Omental fat pad (tissue), 4 donors: Measurements from ENCODE around the gene TMEM217. TPM values are rescaled to one million over a fixed set of nuclear protein-coding genes. Genes with fewer than 3 reads are reported as not detected.
"Not testable (repeated sequence)": the region's sequence is repeated elsewhere in the genome, so short reads cannot be mapped to it uniquely, and the experiment has no call there.

ENCODE experiments used
- ATAC-seq: fragments of 150-250 bp; one replicate; pipeline ENCODE4 v1.9.1; 2016; ENCODE audit warnings: mild to moderate bottlenecking, moderate library complexity; ENCODE audit not compliant: low FRiP score
- DNase-seq: peaks from one replicate; pipeline ENCODE4 v3.0.0-alpha.2; 2019; ENCODE audit warnings: low spot score
- CTCF ChIP-seq, 3 donors: fragments of 450-650 bp; IDR thresholded peaks; one replicate each; pipeline ENCODE4 v1.5.1; 2016 to 2017; ENCODE audit warnings: antibody characterized with exemption in 3 of 3, mild to moderate bottlenecking in 3 of 3, moderate library complexity in 2 of 3
- total RNA-seq, 4 donors: library from RNA; depleted of rRNA; stranded (reverse); fragments of >200 nt; gene quantifications; one replicate each; pipeline ENCODE4 v1.1.0, GENCODE V29; 2016

The TMEM217 gene
- total RNA-seq, 4 donors from 2014 or later, result 1.1 to 4.7 (median 2.7) TPM

GRCh38 chr6:37182736-37183590 lies 75.0 kb downstream of the TMEM217 start:
- ATAC-seq, result peak; percentile 50
- DNase-seq, result no peak
- TF ChIP-seq CTCF (IDR thresholded peaks at IDR 0.05), result no peak

- ATAC-seq, result not testable (repeated sequence)
Measured at GRCh38 chr6:37180610-37181009, 77.3 kb downstream of the TMEM217 start.

GRCh38 chr6:37180075-37180474 lies 77.9 kb downstream of the TMEM217 start:
- no peak for DNase-seq
- no peak for ATAC-seq
- no peak for TF ChIP-seq CTCF (IDR thresholded peaks at IDR 0.05)

More at GRCh38 chr6:37180610-37181009, 77.3 kb downstream of the TMEM217 start:
- not testable (repeated sequence) for DNase-seq

GRCh38 chr6:37177935-37178517 lies 79.9 kb downstream of the TMEM217 start:
- ATAC-seq, result no peak

GRCh38 chr6:37177077-37177934 lies 80.6 kb downstream of the TMEM217 start:
- TF ChIP-seq CTCF (IDR thresholded peaks at IDR 0.05), result no peak
- no peak for DNase-seq
- peak; percentile 23 for ATAC-seq

More at GRCh38 chr6:37177935-37178517, 79.9 kb downstream of the TMEM217 start:
- no peak for TF ChIP-seq CTCF (IDR thresholded peaks at IDR 0.05)
- DNase-seq, result no peak

GRCh38 chr6:37176268-37177076 lies 81.5 kb downstream of the TMEM217 start:
- ATAC-seq, result peak; percentile 13
- DNase-seq, result no peak
- TF ChIP-seq CTCF (IDR thresholded peaks at IDR 0.05), result no peak
